Measurements from ENCODE around the gene DNAJC21. TPM values are rescaled to one million over a fixed set of nuclear protein-coding genes. Genes with fewer than 3 reads are reported as not detected.

Gene DNAJC21
- total RNA-seq, 1 experiment from 2014 or later: 54.5 TPM

- no peak for TF ChIP-seq SIN3A (IDR thresholded peaks at IDR 0.05; ENCODE audit: borderline replicate concordance, insufficient read depth, low read depth, low read length)
- TF ChIP-seq REST (IDR thresholded peaks at IDR 0.05; ENCODE audit: insufficient read depth in 1 of 2, low read depth in 2 of 2, low read length in 1 of 2): no peak
- TF ChIP-seq POLR2AphosphoS5 (IDR thresholded peaks at IDR 0.05; ENCODE audit: low read depth, low read length): no peak
- no peak for TF ChIP-seq TCF7L2 (IDR thresholded peaks at IDR 0.05; ENCODE audit: low read depth, low read length)
- no peak for TF ChIP-seq CTCF (IDR thresholded peaks at IDR 0.05)
- POLR2A ChIA-PET: no interaction called here
- ATAC-seq (no peak), DNase-seq (ENCODE audit: low read depth, low spot score) (no peak)
- Histone ChIP-seq H3K36me3 (ENCODE audit: control insufficient read depth, insufficient read depth, low read length) (no peaks in the 10 kb centered on the region), H3K27ac (ENCODE audit: low read length) (no peak overlapping the region), H3K9me3 (ENCODE audit: control insufficient read depth, insufficient read depth, low read depth, low read length) (no peaks in the 10 kb centered on the region), H3K27me3 (ENCODE audit: control insufficient read depth, insufficient read depth, low read length) (no peaks in the 10 kb centered on the region), H3K4me1 (ENCODE audit: control insufficient read depth, insufficient read depth, low read length) (no peaks in the 10 kb centered on the region), H3K4me3 (ENCODE audit: low read depth in 2 of 2, low read length in 2 of 2) (no peak overlapping the region)
- intact Hi-C loops (cut with micrococcal nuclease; ENCODE audit: unreplicated experiment): loop anchor here (1.0 to 10.0 kb wide), 3 partner anchors 243 to 411 kb away; partner anchors contain the start of gene RAI14
- BruUV-seq (replicated peaks): no TSS peak
- in situ Hi-C loops (cut with HindIII; ENCODE audit: low pct_unique_long_range_greater_than_20kb, low sequenced_read_pairs): no loop called here
- CTCF ChIA-PET: interaction anchor here (0.8 kb wide), 1 partner anchor 374 kb away, joined by 3 read pairs; no protein-coding TSS in a partner anchor
Observed at GRCh38 chr5:34897646-34898045, 31.7 kb upstream of the DNAJC21 start.

GRCh38 chr5:34898258-34898895 is 31.0 kb upstream of the DNAJC21 start:
- DNase-seq (ENCODE audit: low read depth, low spot score): peak; percentile 55
- Histone ChIP-seq H3K4me3 (ENCODE audit: low read depth in 2 of 2, low read length in 2 of 2) (no peak overlapping the region), H3K9me3 (ENCODE audit: control insufficient read depth, insufficient read depth, low read depth, low read length) (no peaks in the 10 kb centered on the region), H3K36me3 (ENCODE audit: control insufficient read depth, insufficient read depth, low read length) (no peaks in the 10 kb centered on the region), H3K27ac (ENCODE audit: low read length) (no peak overlapping the region), H3K4me1 (ENCODE audit: control insufficient read depth, insufficient read depth, low read length) (no peaks in the 10 kb centered on the region), H3K27me3 (ENCODE audit: control insufficient read depth, insufficient read depth, low read length) (no peaks in the 10 kb centered on the region)
- BruUV-seq (replicated peaks): no TSS peak
- ChIA-PET CTCF (interaction anchor here (0.8 kb wide), 1 partner anchor 375 kb away, joined by 3 read pairs; no protein-coding TSS in a partner anchor), POLR2A (no interaction called here)
- ATAC-seq: peak; percentile 94
- intact Hi-C loops (cut with micrococcal nuclease; ENCODE audit: unreplicated experiment): loop anchor here (1.0 to 10.0 kb wide), 3 partner anchors 244 to 412 kb away; partner anchors contain the start of gene RAI14
- TF ChIP-seq CTCF (IDR thresholded peaks at IDR 0.05): peak; percentile 87
- no peak for TF ChIP-seq POLR2AphosphoS5 (IDR thresholded peaks at IDR 0.05; ENCODE audit: low read depth, low read length)
- in situ Hi-C loops (cut with HindIII; ENCODE audit: low pct_unique_long_range_greater_than_20kb, low sequenced_read_pairs): no loop called here
